GM12878 (cell line): ENCODE results near the gene CC2D1B. TPM values are rescaled to one million over a fixed set of nuclear protein-coding genes. Genes with fewer than 3 reads are reported as not detected.

ENCODE experiments used
- ASH2L ChIP-seq: fragments of 300-600, 200-600 bp; sonication (generic); IDR thresholded peaks from 2 replicates; pipeline ENCODE4 v1.6.1; 2017; ENCODE audit warnings: low read depth, mild to moderate bottlenecking, borderline replicate concordance
- BCL3 ChIP-seq: IDR thresholded peaks from 2 replicates; pipeline ENCODE4 v1.6.1; 2011; ENCODE audit warnings: borderline replicate concordance, low read depth, mild to moderate bottlenecking, moderate library complexity, low read length; ENCODE audit not compliant: insufficient read depth, poor library complexity, severe bottlenecking
- CHD1 ChIP-seq: IDR thresholded peaks from 2 replicates; pipeline ENCODE4 v1.6.1; 2012; ENCODE audit warnings: low read depth, low read length, improper control_type of control experiment
- CHD2 ChIP-seq: IDR thresholded peaks from 2 replicates; pipeline ENCODE4 v1.6.1; 2011; ENCODE audit warnings: low read depth, low read length, improper control_type of control experiment, borderline replicate concordance
- HDAC6 ChIP-seq: fragments of 200-600 bp; sonication (generic); IDR thresholded peaks from one replicate; pipeline ENCODE4 v1.8.0; 2017; ENCODE audit warnings: antibody characterized with exemption; ENCODE audit not compliant: unreplicated experiment
- HDGF ChIP-seq: fragments of 450-650 bp; IDR thresholded peaks from 2 replicates; pipeline ENCODE4 v1.6.1; 2016; ENCODE audit warnings: antibody characterized with exemption
- IKZF1 ChIP-seq: fragments of 450-650 bp; conservative IDR thresholded peaks from 2 replicates; pipeline ENCODE4 v1.6.1; 2017; ENCODE audit warnings: antibody characterized with exemption, mild to moderate bottlenecking
- MEF2B ChIP-seq: fragments of 450-650 bp; IDR thresholded peaks from 2 replicates; pipeline ENCODE4 v1.6.1; 2018; ENCODE audit warnings: mild to moderate bottlenecking, moderate library complexity; ENCODE audit not compliant: partially characterized antibody, poor library complexity, severe bottlenecking
- MTA3 ChIP-seq: IDR thresholded peaks from 2 replicates; pipeline ENCODE4 v1.6.1; 2012; ENCODE audit warnings: low read length, inconsistent platforms, borderline replicate concordance
- NFYB ChIP-seq: IDR thresholded peaks from 2 replicates; pipeline ENCODE4 v1.6.1; 2011; ENCODE audit warnings: low read depth, mild to moderate bottlenecking, low read length, improper control_type of control experiment, moderate library complexity; ENCODE audit not compliant: insufficient read depth
- POLR2A ChIP-seq: IDR thresholded peaks from 2 replicates; pipeline ENCODE4 v1.6.1; 2011; ENCODE audit warnings: low read depth, mild to moderate bottlenecking, low read length
- POLR2AphosphoS2 ChIP-seq: IDR thresholded peaks from 2 replicates; pipeline ENCODE4 v1.6.1; 2011; ENCODE audit warnings: low read depth, mild to moderate bottlenecking, low read length, improper control_type of control experiment, moderate library complexity
- RAD21 ChIP-seq: IDR thresholded peaks from 2 replicates; pipeline ENCODE4 v1.6.1; 2011; ENCODE audit warnings: mild to moderate bottlenecking, low read depth, low read length, moderate library complexity; ENCODE audit not compliant: insufficient read depth
- RELA ChIP-seq: fragments of 450-650 bp; IDR thresholded peaks from 2 replicates; pipeline ENCODE4 v1.8.0; 2014; ENCODE audit warnings: borderline replicate concordance; ENCODE audit not compliant: partially characterized antibody
- SKIL ChIP-seq: fragments of 450-650 bp; IDR thresholded peaks from 2 replicates; pipeline ENCODE4 v1.6.1; 2017; ENCODE audit warnings: mild to moderate bottlenecking, low read depth, inconsistent platforms; ENCODE audit not compliant: poor library complexity, severe bottlenecking
- SRF ChIP-seq, 2 experiments: IDR thresholded peaks; 2 replicates each; pipeline ENCODE4 v1.6.1; 2011; ENCODE audit warnings: low read depth in 2 of 2, low read length in 2 of 2, mild to moderate bottlenecking in 1 of 2, moderate library complexity in 1 of 2
- ZBTB11 ChIP-seq: fragments of 450-650 bp; formaldehyde crosslinking; IDR thresholded peaks from 2 replicates; pipeline ENCODE4 v1.5.0; 2022; ENCODE audit warnings: mild to moderate bottlenecking, missing genetic modification characterization
- ZNF207 ChIP-seq: fragments of 450-650 bp; IDR thresholded peaks from 2 replicates; pipeline ENCODE4 v1.6.1; 2014; ENCODE audit warnings: antibody characterized with exemption, mild to moderate bottlenecking, borderline replicate concordance
- ZNF217 ChIP-seq: fragments of 450-650 bp; IDR thresholded peaks from 2 replicates; pipeline ENCODE4 v1.6.1; 2017; ENCODE audit warnings: antibody characterized with exemption, mild to moderate bottlenecking
- ZNF24 ChIP-seq: fragments of 450-650 bp; IDR thresholded peaks from 2 replicates; pipeline ENCODE4 v1.6.1; 2017; ENCODE audit warnings: antibody characterized with exemption, mild to moderate bottlenecking
- polyA plus RNA-seq, 11 experiments: library from polyadenylated mRNA; depleted of rRNA in 4 of 11; unstranded in 6 of 11; stranded (reverse) in 5 of 11; fragments of >200 nt; fragmentation: Nextera tagmentation in 4 of 11; fragmentation: Illumina TruSeq in 1 of 11; extraction: Ambion mirVana in 4 of 11; extraction: Trizol in 1 of 11; gene quantifications; 1 replicate in 1 of 11; 2 replicates in 10 of 11; pipeline versions ENCODE4 v1.2.1 to v1.2.3, GENCODE V29; 2011 to 2016; ENCODE audit warnings: inconsistent platforms in 2 of 11, missing spikeins in 2 of 11, low read depth in 1 of 11
- total RNA-seq, 4 experiments: library from RNA; depleted of rRNA in 3 of 4; stranded (reverse); fragments of >200 nt in 3 of 4; fragmentation: Illumina TruSeq in 1 of 4; extraction: Trizol in 1 of 4; gene quantifications; 2 replicates each; pipeline versions ENCODE4 v1.2.1 to v1.2.3, GENCODE V29; 2013 to 2021
- TF ChIP-seq, protein P1 (sequence below): fragments of 450-650 bp; IDR thresholded peaks from 2 replicates; pipeline ENCODE4 v1.6.1; 2017; ENCODE audit warnings: mild to moderate bottlenecking

Gene CC2D1B
- total and polyA plus RNA-seq, 10 of the 15 experiments (the other 5 are each of a cell fraction or from before 2014, with no cell fraction given) = 0.90 to 29.4 (median 14.5) TPM

DNA sequence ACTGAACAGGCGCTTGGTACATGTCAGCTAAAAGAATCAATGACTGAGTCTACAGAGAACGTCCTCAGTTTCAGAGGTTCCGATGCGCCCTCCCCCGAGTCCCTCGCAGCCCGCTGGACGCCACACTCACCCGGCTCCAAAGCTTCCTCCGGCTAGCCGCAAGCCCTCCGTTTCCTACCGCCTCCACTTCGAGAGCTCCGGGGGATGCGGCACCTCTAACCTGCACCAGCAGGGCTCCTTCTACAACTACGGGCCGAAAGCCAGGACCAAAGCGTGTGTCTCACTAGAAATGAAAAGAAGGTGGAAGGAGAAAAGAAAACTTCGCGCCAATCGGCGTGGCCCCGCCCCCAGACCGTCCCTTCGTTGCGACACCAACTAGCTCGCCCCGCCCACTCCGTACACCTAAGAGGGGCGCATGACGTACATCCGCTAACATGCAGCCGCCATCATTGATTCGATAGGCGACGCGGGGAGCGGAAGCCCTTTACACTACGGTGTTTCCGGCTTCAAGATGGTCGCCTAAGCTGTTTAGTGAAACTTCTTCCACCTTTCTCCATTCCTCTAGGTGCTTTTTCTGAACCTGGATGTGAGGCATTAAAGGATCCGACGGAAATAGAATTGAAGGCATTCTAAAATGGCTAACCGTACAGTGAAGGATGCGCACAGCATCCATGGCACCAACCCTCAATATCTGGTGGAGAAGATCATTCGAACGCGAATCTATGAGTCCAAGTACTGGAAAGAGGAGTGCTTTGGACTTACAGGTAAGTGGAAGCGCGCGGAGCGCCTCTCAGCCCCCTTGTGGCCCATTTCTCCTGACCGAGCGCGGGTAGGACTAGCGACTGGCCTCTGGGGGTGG, 38.3 kb upstream of the CC2D1B start, which contains the start of the genes ORC1 and PRPF38A (continued):
- no peak for TF ChIP-seq ZNF24
- no peak for TF ChIP-seq ZNF217
- no peak for TF ChIP-seq RELA
- TF ChIP-seq CHD2 = peak; percentile 72; the same call in 1 of the 2 replicates
- no peak for TF ChIP-seq HDAC6
- TF ChIP-seq NFYB = peak; percentile 68; the same call in 1 of the 2 replicates
- peak; percentile 88 for TF ChIP-seq POLR2A
- TF ChIP-seq BCL3 = no peak
- TF ChIP-seq SKIL = peak; percentile 51
- TF ChIP-seq ZBTB11 = no peak
- TF ChIP-seq, protein P1, sequence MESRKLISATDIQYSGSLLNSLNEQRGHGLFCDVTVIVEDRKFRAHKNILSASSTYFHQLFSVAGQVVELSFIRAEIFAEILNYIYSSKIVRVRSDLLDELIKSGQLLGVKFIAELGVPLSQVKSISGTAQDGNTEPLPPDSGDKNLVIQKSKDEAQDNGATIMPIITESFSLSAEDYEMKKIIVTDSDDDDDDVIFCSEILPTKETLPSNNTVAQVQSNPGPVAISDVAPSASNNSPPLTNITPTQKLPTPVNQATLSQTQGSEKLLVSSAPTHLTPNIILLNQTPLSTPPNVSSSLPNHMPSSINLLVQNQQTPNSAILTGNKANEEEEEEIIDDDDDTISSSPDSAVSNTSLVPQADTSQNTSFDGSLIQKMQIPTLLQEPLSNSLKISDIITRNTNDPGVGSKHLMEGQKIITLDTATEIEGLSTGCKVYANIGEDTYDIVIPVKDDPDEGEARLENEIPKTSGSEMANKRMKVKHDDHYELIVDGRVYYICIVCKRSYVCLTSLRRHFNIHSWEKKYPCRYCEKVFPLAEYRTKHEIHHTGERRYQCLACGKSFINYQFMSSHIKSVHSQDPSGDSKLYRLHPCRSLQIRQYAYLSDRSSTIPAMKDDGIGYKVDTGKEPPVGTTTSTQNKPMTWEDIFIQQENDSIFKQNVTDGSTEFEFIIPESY = no peak
- peak; percentile 54 to 60; a peak in 1 of 4 replicates for TF ChIP-seq SRF (IDR thresholded peaks at IDR 0.05; ENCODE audit: low read depth in 2 of 2, low read length in 2 of 2)
- TF ChIP-seq ASH2L = no peak
- TF ChIP-seq ZNF207 = no peak
- TF ChIP-seq MTA3 = no peak
- no peak for TF ChIP-seq CHD1
- TF ChIP-seq HDGF = no peak
- peak; percentile 87; the same call in 1 of the 2 replicates for TF ChIP-seq POLR2AphosphoS2
- peak; percentile 23; the same call in 1 of the 2 replicates for TF ChIP-seq IKZF1
- TF ChIP-seq MEF2B = no peak
- peak; percentile 31; the same call in 1 of the 2 replicates for TF ChIP-seq RAD21
